Endothelial cell of umbilical vein (primary cell): ENCODE results near the gene USP31. TPM values are rescaled to one million over a fixed set of nuclear protein-coding genes. Genes with fewer than 3 reads are reported as not detected.

ENCODE experiments used
- BruUV-seq: library from RNA; stranded (reverse); fragments of 400-500 nt; replicated peaks from 2 replicates; lab custom pipeline; 2021; lab: Mats Ljungman, UMichigan
- CTCF ChIA-PET: fragments of 300-600, 350-600 bp; sonication (Branson Sonifier 250); formaldehyde crosslinking; loops from one replicate; lab custom pipeline; 2021; ENCODE audit warnings: antibody characterized with exemption, inconsistent platforms; lab: Charles Lee
- POLR2A ChIA-PET: fragments of 300-600, 350-600 bp; sonication (Branson Sonifier 250); formaldehyde crosslinking; loops from one replicate; lab custom pipeline; 2021; ENCODE audit warnings: antibody characterized with exemption, inconsistent platforms; lab: Charles Lee
- DNase-seq: peaks from one replicate; pipeline ENCODE4 v3.0.0-alpha.2; 2011; ENCODE audit warnings: low read depth, low spot score
- FAIRE-seq: peaks from 2 replicates; lab custom pipeline; 2011; peaks lifted over from hg19 to GRCh38; lab: Jason Lieb, UNC
- H2AFZ ChIP-seq: 2 replicates; pipeline ENCODE4 v1.6.0; 2012; ENCODE audit warnings: low read depth, low read length, control low read depth, inconsistent platforms
- H3K27ac ChIP-seq: 2 replicates; pipeline ENCODE4 v1.5.1; 2011; ENCODE audit warnings: low read depth, mild to moderate bottlenecking, control low read depth, low read length, moderate library complexity; ENCODE audit not compliant: insufficient read depth
- H3K27me3 ChIP-seq, 2 experiments: 2 replicates each; pipeline versions ENCODE4 v1.6.0 to v1.6.1; 2011; ENCODE audit warnings: low read length in 2 of 2, mixed read lengths in 1 of 2; ENCODE audit not compliant: control insufficient read depth in 2 of 2, insufficient read depth in 2 of 2
- H3K36me3 ChIP-seq, 2 experiments: 2 replicates in 1 of 2; 3 replicates in 1 of 2; pipeline ENCODE4 v1.5.1; 2011; ENCODE audit warnings: low read length in 2 of 2, mild to moderate bottlenecking in 1 of 2, moderate library complexity in 1 of 2; ENCODE audit not compliant: control insufficient read depth in 2 of 2, insufficient read depth in 2 of 2; ENCODE audit errors: extremely low read depth in 1 of 2
- H3K4me1 ChIP-seq: 3 replicates; pipeline ENCODE4 v1.5.1; 2011; ENCODE audit warnings: mild to moderate bottlenecking, low read length; ENCODE audit not compliant: control insufficient read depth, insufficient read depth; ENCODE audit errors: extremely low read depth
- H3K4me2 ChIP-seq: 2 replicates; pipeline ENCODE4 v1.6.1; 2011; ENCODE audit warnings: low read length, control low read depth, mixed read lengths; ENCODE audit not compliant: insufficient read depth
- H3K4me3 ChIP-seq, 3 experiments: fragments of 200-600 bp in 1 of 3; sonication (generic), shearing (Covaris generic) in 1 of 3; replicated peaks in 1 of 3; 2 replicates each; pipeline ENCODE4 v1.5.1; 2011 to 2016; ENCODE audit warnings: control low read depth in 3 of 3, low read length in 3 of 3, mild to moderate bottlenecking in 2 of 3, inconsistent platforms in 1 of 3, low read depth in 1 of 3, moderate library complexity in 1 of 3; ENCODE audit not compliant: insufficient read depth in 1 of 3
- H3K79me2 ChIP-seq: 2 replicates; pipeline ENCODE4 v1.6.0; 2012; ENCODE audit warnings: low read length, inconsistent platforms; ENCODE audit not compliant: control insufficient read depth, insufficient read depth
- H3K9ac ChIP-seq: replicated peaks from 2 replicates; pipeline ENCODE3; 2011; ENCODE audit warnings: low read length, control low read depth; ENCODE audit not compliant: insufficient read depth; ENCODE audit errors: extremely low read depth
- H3K9me1 ChIP-seq: replicated peaks from 3 replicates; pipeline ENCODE4 v1.6.0; 2011; ENCODE audit warnings: mild to moderate bottlenecking, low read length; ENCODE audit not compliant: control insufficient read depth, insufficient read depth; ENCODE audit errors: extremely low read depth
- H3K9me3 ChIP-seq: replicated peaks from 2 replicates; pipeline ENCODE4 v1.5.1; 2012; ENCODE audit warnings: low read length, inconsistent platforms; ENCODE audit not compliant: control insufficient read depth, insufficient read depth
- H4K20me1 ChIP-seq: replicated peaks from 2 replicates; pipeline ENCODE3; 2011; ENCODE audit warnings: mild to moderate bottlenecking, low read length; ENCODE audit not compliant: control insufficient read depth, insufficient read depth; ENCODE audit errors: extremely low read depth
- FOS ChIP-seq: IDR thresholded peaks from 2 replicates; pipeline ENCODE4 v1.6.1; 2011; ENCODE audit warnings: mild to moderate bottlenecking, low read length, moderate library complexity, borderline replicate concordance; ENCODE audit not compliant: insufficient read depth
- JUN ChIP-seq: IDR thresholded peaks from 2 replicates; pipeline ENCODE4 v1.6.1; 2011; ENCODE audit warnings: borderline replicate concordance, low read depth; ENCODE audit not compliant: insufficient read length, insufficient read depth
- MAX ChIP-seq: IDR thresholded peaks from 2 replicates; pipeline ENCODE4 v1.6.1; 2011; ENCODE audit not compliant: insufficient read depth, insufficient read length
- MYC ChIP-seq: IDR thresholded peaks from one replicate; pipeline ENCODE4 v1.6.1; 2011; ENCODE audit warnings: mild to moderate bottlenecking, low read depth, low read length
- POLR2AphosphoS5 ChIP-seq: IDR thresholded peaks from 2 replicates; pipeline ENCODE4 v1.6.1; 2012; ENCODE audit warnings: low read depth, mild to moderate bottlenecking, control low read depth, low read length, moderate library complexity; ENCODE audit not compliant: insufficient read depth
- dilution Hi-C: fragments of 300-500 bp; cut with MboI; formaldehyde crosslinking; loops from one replicate; pipeline ENCODE4 v1.15.0; 2019; ENCODE audit warnings: low sequenced_read_pairs; ENCODE audit not compliant: extremely low pct_ligation_motif_present
- intact Hi-C: fragments of 100-400 bp; cut with micrococcal nuclease; formaldehyde crosslinking; loops from one replicate; pipeline ENCODE4 v1.10.0; 2022
- polyA plus RNA-seq, 4 experiments: library from polyadenylated mRNA; depleted of rRNA in 3 of 4; stranded (reverse) in 3 of 4; unstranded in 1 of 4; fragments of >200 nt; gene quantifications; 2 replicates each; pipeline versions ENCODE4 v1.2.1 to v1.2.3, GENCODE V29; 2011 to 2012; ENCODE audit warnings: missing spikeins in 1 of 4
- total RNA-seq: library from RNA; stranded (reverse); gene quantifications from 2 replicates; pipeline ENCODE4 v1.2.3, GENCODE V29; 2021

Gene USP31
- total and polyA plus RNA-seq, 2 donors (not counting 3 experiments of a cell fraction or from before 2014, with no cell fraction given): 14.5 to 42.4 TPM

GRCh38 chr16:23092072-23092800 is 57.0 kb downstream of the USP31 start:
- Histone ChIP-seq H2AFZ (no peak overlapping the region), H3K9ac (no peak overlapping the region), H3K9me3 (no peaks in the 10 kb centered on the region), H3K9me1 (no peaks in the 10 kb centered on the region), H3K4me1 (no peaks in the 10 kb centered on the region), H3K27ac (no peak overlapping the region), H3K79me2 (no peaks in the 10 kb centered on the region), H3K27me3 (no peaks in the 10 kb centered on the region), H4K20me1 (no peaks in the 10 kb centered on the region), H3K4me3 (no peak overlapping the region), H3K4me2 (no peak overlapping the region), H3K36me3 (peaks cover 0 to 5% of the 10 kb centered on the region in 2 experiments)
- CTCF ChIA-PET: interaction anchor here (1.3 kb wide), 1 partner anchor 57 kb away, joined by 4 read pairs; the partner anchor contains the start of gene USP31
- DNase-seq (no peak), FAIRE-seq (no peak)
- POLR2A ChIA-PET: interaction anchor here (0.5 kb wide), 1 partner anchor 332 kb away, joined by 6 read pairs; no protein-coding TSS in a partner anchor
- dilution Hi-C loops: no loop called here
- BruUV-seq: no TSS peak
- no peak for TF ChIP-seq MYC
- no peak for TF ChIP-seq JUN
- no peak for TF ChIP-seq FOS
- no peak for TF ChIP-seq POLR2AphosphoS5
- intact Hi-C loops: no loop called here

DNA sequence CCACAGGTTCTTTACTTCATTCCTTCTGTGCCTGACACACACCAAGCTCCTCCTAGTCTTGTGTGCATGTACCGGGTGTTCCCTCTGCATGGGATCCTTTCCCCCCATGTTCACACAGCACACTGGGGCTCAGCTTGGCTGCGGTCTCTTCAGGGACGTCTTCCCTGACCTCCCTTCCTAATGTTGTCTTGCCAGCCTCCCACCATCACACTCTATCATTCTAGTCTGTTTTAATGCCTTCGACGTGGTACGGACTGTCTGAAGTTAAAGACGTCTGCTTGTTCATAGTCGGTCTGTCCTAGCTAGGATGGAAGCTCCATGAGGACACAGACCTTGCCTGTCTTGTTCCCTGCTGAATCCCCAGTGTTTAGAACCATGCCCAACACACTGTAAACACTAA is 60.1 kb downstream of the USP31 start:
- H3K9me1 ChIP-seq: no peaks in the 10 kb centered on the region
- no peak for DNase-seq
- intact Hi-C loops (no loop called here), dilution Hi-C loops (no loop called here)
- FAIRE-seq: no peak
- no peak overlapping the region for H2AFZ ChIP-seq
- no peaks in the 10 kb centered on the region for H3K4me1 ChIP-seq
- TF ChIP-seq MAX (no peak), POLR2AphosphoS5 (no peak), JUN (no peak)
- CTCF ChIA-PET: no interaction called here
- peaks cover 0 to 8% of the 10 kb centered on the region in 2 experiments for H3K36me3 ChIP-seq
- POLR2A ChIA-PET: no interaction called here
- no peak overlapping the region for H3K9ac ChIP-seq
- H3K79me2 ChIP-seq: no peaks in the 10 kb centered on the region
- no peaks in the 10 kb centered on the region for H3K9me3 ChIP-seq
- no peaks in the 10 kb centered on the region for H4K20me1 ChIP-seq
- no peak overlapping the region for H3K27ac ChIP-seq
- no peak overlapping the region for H3K4me2 ChIP-seq
- H3K27me3 ChIP-seq: no peaks in the 10 kb centered on the region
- H3K4me3 ChIP-seq: no peak overlapping the region
- BruUV-seq: no TSS peak
